Transverse colon (tissue), 4 donors: ENCODE data around the gene NUDT4. TPM values are rescaled to one million over a fixed set of nuclear protein-coding genes. Genes with fewer than 3 reads are reported as not detected.
A peak's percentile ranks its signal among the peaks of the same experiment; 100 is the strongest.
"Not testable (repeated sequence)": the region's sequence is repeated elsewhere in the genome, so short reads cannot be mapped to it uniquely, and the experiment has no call there.

Source experiments
- DNase-seq: peaks from one replicate; pipeline ENCODE4 v3.0.0-alpha.2; 2019
- H3K27ac ChIP-seq, 4 donors: fragments of 200-600 bp; sonication (generic); 2 replicates each; pipeline ENCODE4 v1.5.1; 2016 to 2018; ENCODE audit warnings: inconsistent platforms in 4 of 4
- H3K27me3 ChIP-seq: fragments of 200-600 bp; sonication (generic); 2 replicates; pipeline ENCODE4 v1.5.1; 2017; ENCODE audit warnings: inconsistent platforms
- H3K36me3 ChIP-seq, 4 donors: fragments of 200-600 bp; sonication (generic); 2 replicates each; pipeline ENCODE4 v1.5.1; 2017 to 2019; ENCODE audit warnings: inconsistent platforms in 4 of 4
- H3K4me1 ChIP-seq, 4 donors: fragments of 200-600 bp; sonication (generic); 2 replicates each; pipeline ENCODE4 v1.5.1; 2017 to 2020; ENCODE audit warnings: inconsistent platforms in 4 of 4
- H3K4me3 ChIP-seq, 4 donors: fragments of 200-600 bp; sonication (generic); 1 replicate in 1 of 4; 2 replicates in 3 of 4; pipeline versions ENCODE4 v1.5.1 to v1.6.1; 2017 to 2019; ENCODE audit warnings: inconsistent platforms in 4 of 4
- H3K9me3 ChIP-seq, 2 donors: fragments of 200-600 bp; sonication (generic); 2 replicates each; pipeline ENCODE4 v1.5.1; 2017 to 2019; ENCODE audit warnings: inconsistent platforms in 2 of 2
- EP300 ChIP-seq: sonication (generic); formaldehyde crosslinking; IDR thresholded peaks from one replicate; pipeline ENCODE4 v1.6.1; 2017; ENCODE audit warnings: antibody characterized with exemption, low read depth
- POLR2A ChIP-seq: fragments of 450-650 bp; IDR thresholded peaks from one replicate; pipeline ENCODE4 v1.6.1; 2016; ENCODE audit warnings: antibody characterized with exemption, mild to moderate bottlenecking, moderate library complexity
- POLR2AphosphoS5 ChIP-seq, 3 donors: sonication (generic); formaldehyde crosslinking; IDR thresholded peaks; one replicate each; pipeline ENCODE4 v1.6.1; 2016; ENCODE audit warnings: antibody characterized with exemption in 3 of 3
- WGBS, 2 donors: methylation state at CpG; one replicate each; pipeline ENCODE4 v1.1.5; 2018; ENCODE audit warnings: low coverage in 1 of 2; 5-methylcytosine and 5-hydroxymethylcytosine counted together
- in situ Hi-C, 4 donors: fragments of 200-750 bp; cut with MboI; loops; one replicate each; pipeline versions ENCODE4 v1.15.0 to v1.15.1; 2017; ENCODE audit warnings: low sequenced_read_pairs in 3 of 4, low pct_ligation_motif_present in 1 of 4, low pct_unique_long_range_greater_than_20kb in 1 of 4
- intact Hi-C: fragments of 100-400 bp; cut with DNase I; formaldehyde crosslinking; loops from one replicate; pipeline ENCODE4 v1.15.1; 2023; ENCODE audit warnings: low total_unique reads
- total RNA-seq, 4 donors: library from RNA; depleted of rRNA; stranded (reverse); fragments of >200 nt; gene quantifications; one replicate each; pipeline ENCODE4 v1.1.0, GENCODE V29; 2016
- TF ChIP-seq, protein P1 (sequence below), 5 experiments: fragments of 200-600 bp in 3 of 5; fragments of 450-650 bp in 2 of 5; sonication (generic) in 3 of 5; IDR thresholded peaks; 1 replicate in 2 of 5; 2 replicates in 3 of 5; pipeline ENCODE4 v1.5.1; 2016 to 2017; ENCODE audit warnings: antibody characterized with exemption in 5 of 5, inconsistent platforms in 3 of 5, mild to moderate bottlenecking in 2 of 5, moderate library complexity in 1 of 5

The NUDT4 gene
- total RNA-seq, 4 donors from 2014 or later, result 65.3 to 111 (median 90.9) TPM

GRCh38 chr12:93429448-93429847 lies 51.7 kb downstream of the NUDT4 start:
- TF ChIP-seq, protein P1, sequence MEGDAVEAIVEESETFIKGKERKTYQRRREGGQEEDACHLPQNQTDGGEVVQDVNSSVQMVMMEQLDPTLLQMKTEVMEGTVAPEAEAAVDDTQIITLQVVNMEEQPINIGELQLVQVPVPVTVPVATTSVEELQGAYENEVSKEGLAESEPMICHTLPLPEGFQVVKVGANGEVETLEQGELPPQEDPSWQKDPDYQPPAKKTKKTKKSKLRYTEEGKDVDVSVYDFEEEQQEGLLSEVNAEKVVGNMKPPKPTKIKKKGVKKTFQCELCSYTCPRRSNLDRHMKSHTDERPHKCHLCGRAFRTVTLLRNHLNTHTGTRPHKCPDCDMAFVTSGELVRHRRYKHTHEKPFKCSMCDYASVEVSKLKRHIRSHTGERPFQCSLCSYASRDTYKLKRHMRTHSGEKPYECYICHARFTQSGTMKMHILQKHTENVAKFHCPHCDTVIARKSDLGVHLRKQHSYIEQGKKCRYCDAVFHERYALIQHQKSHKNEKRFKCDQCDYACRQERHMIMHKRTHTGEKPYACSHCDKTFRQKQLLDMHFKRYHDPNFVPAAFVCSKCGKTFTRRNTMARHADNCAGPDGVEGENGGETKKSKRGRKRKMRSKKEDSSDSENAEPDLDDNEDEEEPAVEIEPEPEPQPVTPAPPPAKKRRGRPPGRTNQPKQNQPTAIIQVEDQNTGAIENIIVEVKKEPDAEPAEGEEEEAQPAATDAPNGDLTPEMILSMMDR (IDR thresholded peaks at IDR 0.05), result no peak
- TF ChIP-seq POLR2A (no peak), POLR2AphosphoS5 (IDR thresholded peaks at IDR 0.05) (no peak), EP300 (no peak)
- DNase-seq, result no peak
- 61 to 75% methylated on average over 1 of the region's 1 CpG for WGBS, 2 donors

GRCh38 chr12:93429852-93430251 lies 52.1 kb downstream of the NUDT4 start:
- 79 to 100% methylated on average over 1 of the region's 1 CpG for WGBS, 2 donors
- Histone ChIP-seq H3K27me3 (no peaks in the 10 kb centered on the region), H3K9me3 (no peaks in the 10 kb centered on the region), H3K27ac (no peak overlapping the region), H3K4me3 (no peak overlapping the region), H3K36me3 (no peaks in the 10 kb centered on the region), H3K4me1 (peaks cover 18 to 92% (median 34%) of the 10 kb centered on the region in 4 donors)
- TF ChIP-seq POLR2A (no peak), EP300 (no peak), POLR2AphosphoS5 (IDR thresholded peaks at IDR 0.05) (no peak)
- in situ Hi-C loops (no loop called here), intact Hi-C loops (no loop called here)
- no peak for DNase-seq

More at GRCh38 chr12:93429448-93429847, 51.7 kb downstream of the NUDT4 start:
- H3K4me1 ChIP-seq, result peaks cover 22 to 88% (median 32%) of the 10 kb centered on the region in 4 donors
- intact Hi-C loops, result no loop called here
- H3K9me3 ChIP-seq, result no peaks in the 10 kb centered on the region
- H3K27me3 ChIP-seq, result no peaks in the 10 kb centered on the region
- H3K27ac ChIP-seq, result no peak overlapping the region
- in situ Hi-C loops, result no loop called here
- H3K4me3 ChIP-seq, result no peak overlapping the region
- no peaks in the 10 kb centered on the region for H3K36me3 ChIP-seq

- in situ Hi-C loops, result no loop called here
- TF ChIP-seq, protein P1 (IDR thresholded peaks at IDR 0.05), result no peak
- TF ChIP-seq POLR2A (no peak), EP300 (no peak)
- DNase-seq, result no peak
- Histone ChIP-seq H3K36me3 (no peaks in the 10 kb centered on the region), H3K27ac (no peak overlapping the region), H3K27me3 (no peaks in the 10 kb centered on the region), H3K4me3 (no peak overlapping the region), H3K4me1 (peaks cover 14 to 92% (median 35%) of the 10 kb centered on the region in 4 donors), H3K9me3 (no peaks in the 10 kb centered on the region)
- intact Hi-C loops, result no loop called here
- WGBS, 2 donors, result 88 to 91% methylated on average over 3 to 4 of the region's 4 CpGs
Observed at GRCh38 chr12:93430280-93430679, 52.6 kb downstream of the NUDT4 start.

GRCh38 chr12:93432031-93432430 lies 54.3 kb downstream of the NUDT4 start:
- H3K27ac ChIP-seq, H3K27me3 ChIP-seq, H3K4me3 ChIP-seq, DNase-seq, in situ Hi-C loops, intact Hi-C loops, H3K9me3 ChIP-seq, H3K36me3 ChIP-seq: not testable (repeated sequence)
- peaks cover under 1 to 77% (median 22%) of the 10 kb centered on the region in 4 donors for H3K4me1 ChIP-seq
- WGBS, 2 donors, result 87 to 94% methylated on average over 2 to 6 of the region's 6 CpGs

DNA sequence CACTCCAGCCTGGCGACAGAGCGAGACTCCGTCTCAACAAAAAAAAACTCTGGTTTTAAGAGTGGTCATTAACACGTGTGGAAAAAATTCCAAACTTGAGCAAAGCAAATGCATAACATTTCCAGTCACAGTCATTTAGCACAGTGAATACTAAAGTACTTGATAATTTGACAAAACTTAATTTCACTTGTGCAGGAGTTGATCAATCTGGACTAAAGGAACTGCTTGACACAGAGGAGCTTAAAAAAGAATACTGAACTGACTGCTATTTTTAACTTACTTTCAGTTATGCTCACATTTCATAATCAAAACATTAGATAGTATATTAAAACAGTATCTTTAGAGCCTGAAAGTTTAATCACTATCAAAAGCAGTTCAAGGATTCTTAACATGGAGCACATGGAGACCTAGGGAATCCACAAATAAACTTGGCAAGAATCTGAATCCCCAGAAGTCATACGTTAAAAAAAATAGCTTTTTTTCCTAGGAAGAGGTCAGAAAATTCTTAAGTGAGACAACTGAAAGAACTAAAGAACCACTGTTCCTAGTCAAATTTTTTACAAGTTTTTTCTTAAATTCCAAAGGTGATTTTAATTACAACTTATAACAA lies 56.6 kb downstream of the NUDT4 start:
- Histone ChIP-seq H3K27me3 (no peaks in the 10 kb centered on the region), H3K9me3 (no peaks in the 10 kb centered on the region), H3K4me1 (peaks cover 0 to 69% (median 18%) of the 10 kb centered on the region in 4 donors), H3K27ac (peak overlapping the region in 3 of 4 donors; percentile 18 to 43 (median 22)), H3K36me3 (no peaks in the 10 kb centered on the region), H3K4me3 (no peak overlapping the region)
- in situ Hi-C loops, result no loop called here
- DNase-seq, result no peak
- TF ChIP-seq, protein P1 (IDR thresholded peaks at IDR 0.05), result no peak
- TF ChIP-seq POLR2AphosphoS5 (IDR thresholded peaks at IDR 0.05), result no peak
- no peak for TF ChIP-seq POLR2A
- TF ChIP-seq EP300, result no peak
- 41 to 58% methylated on average over 5 of the region's 5 CpGs for WGBS, 2 donors
- intact Hi-C loops, result no loop called here
